Renal cortical epithelial cell (primary cell): ENCODE results near the gene ZNF804B. TPM values are rescaled to one million over a fixed set of nuclear protein-coding genes. Genes with fewer than 3 reads are reported as not detected.

ENCODE experiments used
- DNase-seq: peaks from one replicate; pipeline ENCODE4 v3.0.0-alpha.2; 2011; ENCODE audit warnings: low read depth
- total RNA-seq: library from RNA; depleted of rRNA; stranded (reverse); fragments of >200 nt; gene quantifications from 2 replicates; pipeline ENCODE4 v1.2.3, GENCODE V29; 2014

ZNF804B gene
- total RNA-seq, 1 donor from 2014 or later, result not detected

GRCh38 chr7:88835147-88835728 lies 75.7 kb downstream of the ZNF804B start:
- peak; percentile 58 for DNase-seq

DNA sequence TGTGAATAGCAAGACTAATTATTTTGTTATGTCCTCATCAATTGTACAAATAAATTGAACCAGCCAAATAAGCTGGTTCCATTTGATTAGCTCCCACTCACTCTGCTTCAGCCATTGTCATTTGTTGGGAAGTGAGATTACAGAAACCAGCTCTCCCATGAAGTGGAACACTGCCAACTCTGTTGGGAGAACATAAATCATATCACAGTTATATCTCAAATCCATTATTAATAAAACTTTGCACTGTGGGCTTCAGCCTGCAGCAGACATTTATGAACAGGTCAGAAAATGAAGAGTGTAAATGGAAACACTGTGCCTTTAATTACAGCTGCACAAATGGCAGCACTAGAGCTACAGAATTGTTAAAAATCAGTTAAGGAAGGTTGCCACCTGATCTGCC lies 82.7 kb downstream of the ZNF804B start:
- no peak for DNase-seq

DNA sequence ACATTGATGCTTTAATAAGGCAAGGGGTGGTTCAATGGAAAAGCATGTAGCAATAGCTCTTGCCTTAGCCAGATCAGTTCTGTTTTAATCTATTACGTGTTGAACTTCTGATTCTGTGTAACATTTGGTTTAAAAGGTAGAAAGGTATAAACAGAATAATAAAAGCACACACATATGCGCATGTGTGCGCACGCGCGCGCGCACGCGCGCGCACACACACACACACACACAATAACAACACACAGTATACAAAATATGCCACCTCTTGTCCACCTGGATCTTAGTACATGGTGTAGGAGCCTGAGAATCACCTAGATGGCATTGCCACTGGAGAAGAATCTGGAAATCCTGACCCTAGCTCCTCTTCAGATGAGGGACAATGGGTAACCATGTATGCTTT lies 85.6 kb downstream of the ZNF804B start:
- DNase-seq, result no peak

- DNase-seq, result no peak
These were observed 91.7 kb downstream of the ZNF804B start for GRCh38 chr7:88851220-88851619.

- no peak for DNase-seq
These were observed 99.8 kb downstream of the ZNF804B start for GRCh38 chr7:88859288-88859687.

- no peak for DNase-seq
These were observed 106.9 kb downstream of the ZNF804B start for GRCh38 chr7:88866265-88866863.

DNA sequence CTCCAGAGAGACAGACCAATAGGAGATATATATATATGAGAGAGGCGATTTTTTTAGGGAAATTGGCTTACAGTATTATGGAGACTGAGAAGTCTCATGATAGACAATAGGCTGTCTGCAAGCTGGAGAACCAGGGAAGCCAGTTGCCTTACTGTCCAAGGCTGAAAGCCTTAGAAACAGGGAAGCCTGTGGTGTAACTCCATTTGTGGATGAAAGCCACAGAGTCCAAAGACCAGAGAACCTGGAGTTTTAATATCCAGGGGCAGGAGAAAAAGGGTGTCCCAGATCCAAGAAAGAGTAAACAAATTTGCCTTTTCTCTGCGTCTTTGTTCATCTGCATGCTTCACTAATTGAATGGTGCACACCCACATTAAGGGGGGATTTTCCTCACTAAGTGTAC lies 107.7 kb downstream of the ZNF804B start:
- DNase-seq, result no peak

DNA sequence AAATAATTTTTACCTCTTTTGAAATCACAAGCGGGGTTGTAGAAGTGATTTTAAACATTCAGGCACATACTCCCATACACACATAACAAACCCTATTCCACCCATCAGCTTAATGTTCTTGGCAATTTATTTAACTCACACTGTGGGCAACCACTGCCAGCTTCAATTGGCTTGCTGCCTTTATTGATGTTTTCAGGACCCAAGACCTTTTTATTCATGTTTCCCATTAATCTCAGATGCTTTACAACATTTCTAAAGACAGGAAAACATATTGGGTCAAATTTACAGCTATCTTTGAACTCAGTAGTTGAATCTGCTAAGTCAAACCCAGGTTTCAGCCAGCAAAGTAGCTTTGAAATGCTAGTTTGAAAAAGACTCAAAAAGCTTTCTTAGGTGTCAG lies 109.0 kb downstream of the ZNF804B start:
- no peak for DNase-seq

DNA sequence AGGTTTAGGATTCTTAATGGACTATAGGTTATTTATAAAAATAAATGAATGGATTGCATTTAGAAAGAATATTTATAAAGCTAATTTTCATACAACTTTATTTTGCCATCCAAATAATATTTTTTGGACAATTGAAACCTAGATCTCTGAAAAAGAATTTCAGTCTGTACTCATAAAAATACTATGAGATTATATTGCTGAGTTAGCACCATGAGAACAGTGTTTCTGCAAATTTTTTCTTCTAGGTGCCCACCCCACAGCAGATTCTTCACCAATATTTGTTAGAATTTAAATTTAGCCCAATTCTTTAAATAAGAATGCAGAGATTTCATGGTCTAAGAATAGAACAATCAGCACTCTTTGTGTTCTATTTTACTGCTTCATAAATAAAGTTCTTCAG lies 121.6 kb downstream of the ZNF804B start:
- DNase-seq, result no peak

DNA sequence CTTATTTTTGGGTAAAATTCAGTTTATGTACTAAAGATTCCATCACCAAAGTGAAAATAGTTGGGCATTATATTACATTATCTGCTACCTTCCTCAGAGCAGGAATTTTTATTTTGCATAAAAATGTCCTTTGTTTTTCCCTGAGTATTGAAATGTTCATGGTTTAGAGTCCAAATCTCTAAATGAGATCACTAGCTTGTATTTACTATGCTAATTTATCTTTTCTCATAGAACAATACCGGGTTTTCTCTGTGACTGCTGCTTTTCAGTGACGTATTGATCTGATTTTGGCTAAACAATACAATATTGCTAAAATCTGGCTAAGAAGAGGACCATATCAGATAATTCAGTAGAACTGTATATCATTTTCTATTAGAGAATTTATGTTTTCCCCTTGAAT lies 125.6 kb downstream of the ZNF804B start:
- no peak for DNase-seq

- peak; percentile 25 for DNase-seq
These were observed 129.2 kb downstream of the ZNF804B start for GRCh38 chr7:88888684-88889083.

DNA sequence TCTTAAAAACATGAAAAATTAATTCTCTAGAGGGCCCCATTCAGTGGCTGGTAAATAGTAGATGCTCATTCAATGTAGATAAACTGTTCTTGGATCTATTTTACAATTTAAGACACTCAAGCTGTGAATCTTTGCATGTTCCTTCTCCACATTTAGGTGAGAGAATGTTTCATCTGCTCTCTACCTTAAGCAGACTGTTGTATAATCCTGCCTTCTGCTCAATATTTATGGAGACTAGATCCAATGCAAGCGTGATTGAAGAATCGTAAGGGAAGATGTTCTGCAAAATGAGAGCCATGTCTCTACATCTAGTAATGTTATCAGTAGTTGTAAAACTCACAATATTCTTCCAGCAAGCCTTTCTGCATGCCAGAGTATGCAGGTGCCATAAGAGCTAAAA lies 151.0 kb downstream of the ZNF804B start:
- DNase-seq, result no peak

DNA sequence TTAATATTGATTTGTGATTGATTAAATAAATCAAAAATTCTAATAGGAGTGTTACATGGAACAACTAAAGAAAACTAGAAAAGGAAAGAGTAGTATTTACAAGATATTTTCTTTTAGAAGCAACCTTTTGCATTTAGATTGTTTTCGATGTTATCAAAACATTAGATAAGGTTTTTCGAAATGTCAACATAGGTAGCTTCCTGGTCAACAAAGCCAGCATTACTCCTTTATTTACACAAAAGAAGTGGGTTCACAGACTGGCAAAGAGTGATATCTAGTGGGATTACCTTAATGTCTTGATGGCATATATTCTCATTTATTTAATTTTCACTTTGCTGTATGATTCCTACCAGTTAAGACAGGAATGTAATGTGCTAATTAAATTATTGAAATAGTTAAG lies 153.4 kb downstream of the ZNF804B start:
- DNase-seq, result no peak

DNA sequence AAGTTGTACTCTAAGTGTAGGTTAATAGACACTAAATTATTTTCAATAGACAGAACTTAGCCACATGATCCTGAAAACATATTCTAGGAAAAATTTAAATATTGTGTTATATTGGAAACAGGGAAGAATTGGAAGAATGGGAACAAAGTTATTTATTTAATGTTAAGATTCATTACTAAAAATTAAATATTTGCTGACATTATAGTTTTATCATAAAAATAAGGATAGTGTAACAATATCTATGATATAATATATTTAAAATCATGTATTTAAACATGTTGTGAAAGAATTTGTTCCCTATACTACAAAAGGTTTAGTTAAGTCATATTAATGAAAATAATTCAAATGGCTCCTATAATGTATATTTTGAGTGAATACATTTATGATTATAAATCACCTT lies 156.1 kb downstream of the ZNF804B start:
- no peak for DNase-seq

DNA sequence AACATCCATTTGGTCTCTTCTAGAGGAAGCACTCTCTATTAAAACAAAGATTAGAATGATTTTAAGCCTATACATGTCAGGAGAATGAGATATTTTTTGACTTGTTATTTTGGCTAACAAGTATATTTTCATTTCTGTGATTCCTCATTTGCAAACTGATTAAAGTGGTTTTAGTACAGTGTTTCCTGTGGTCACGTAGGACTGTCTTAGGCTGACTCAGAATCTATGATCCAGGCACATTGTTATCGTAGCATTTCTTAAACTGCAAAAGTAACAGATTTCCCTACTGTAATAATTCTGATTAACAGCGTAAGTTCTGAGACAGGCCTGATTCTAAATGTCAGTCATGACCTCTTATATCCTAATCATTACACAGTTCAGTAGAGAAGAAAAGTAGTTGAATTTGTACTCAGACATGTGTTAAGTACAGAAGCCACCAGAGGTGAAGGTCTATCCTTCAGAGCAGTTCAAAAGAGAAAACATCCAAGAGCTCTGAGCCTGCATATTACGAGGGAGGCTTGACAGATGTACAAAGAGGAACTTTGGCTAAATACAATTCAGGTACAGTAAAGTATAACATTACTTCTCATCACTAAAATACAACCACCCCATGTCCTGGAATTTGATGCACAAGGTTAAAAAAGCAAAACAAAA lies 160.1 kb downstream of the ZNF804B start:
- DNase-seq, result peak; percentile 12

DNA sequence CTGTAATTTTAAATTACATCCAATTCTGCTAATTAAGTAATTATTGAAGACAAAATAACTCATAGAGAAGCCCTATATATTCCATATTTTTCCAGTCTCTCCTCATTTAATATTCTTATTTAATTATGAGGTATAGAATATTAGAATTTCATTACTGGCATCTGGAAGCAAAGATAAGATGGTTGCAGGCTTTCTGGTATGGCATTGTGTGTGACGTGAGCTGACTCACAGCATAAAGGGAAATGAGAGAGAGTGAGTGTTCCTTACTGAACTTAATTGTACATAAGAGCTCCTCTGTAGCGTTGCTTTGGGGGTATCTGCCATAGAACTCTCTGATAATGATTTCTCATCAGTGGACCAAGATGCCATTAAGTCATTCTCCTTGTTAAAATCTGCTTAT lies 163.4 kb downstream of the ZNF804B start:
- no peak for DNase-seq

- no peak for DNase-seq
These were observed 168.8 kb downstream of the ZNF804B start for GRCh38 chr7:88928276-88928675.

GRCh38 chr7:88929719-88930118 lies 170.2 kb downstream of the ZNF804B start:
- DNase-seq, result no peak

DNA sequence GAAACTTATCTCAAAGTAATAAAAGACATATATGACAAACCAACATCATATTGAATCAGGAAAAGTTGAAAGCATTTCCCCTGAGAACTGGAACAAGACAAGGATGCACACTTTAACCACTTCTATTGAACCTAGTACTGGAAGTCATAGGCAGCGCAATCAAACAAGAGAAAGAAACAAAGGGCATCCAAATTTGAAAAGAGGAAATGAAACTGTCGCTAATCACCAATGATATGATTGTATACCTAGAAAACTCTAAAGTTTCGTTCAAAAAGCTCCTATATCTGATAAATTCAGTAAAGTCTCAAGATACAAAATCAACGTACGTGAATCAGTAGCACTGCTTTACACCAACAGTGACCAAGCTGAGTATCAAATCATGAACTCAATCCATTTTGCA lies 173.8 kb downstream of the ZNF804B start:
- no peak for DNase-seq

- DNase-seq, result peak; percentile 2
These were observed 183.5 kb downstream of the ZNF804B start for GRCh38 chr7:88942815-88943501.

- DNase-seq, result no peak
These were observed 192.3 kb downstream of the ZNF804B start for GRCh38 chr7:88951826-88952225.

GRCh38 chr7:88964418-88964817 lies 204.9 kb downstream of the ZNF804B start:
- no peak for DNase-seq

DNA sequence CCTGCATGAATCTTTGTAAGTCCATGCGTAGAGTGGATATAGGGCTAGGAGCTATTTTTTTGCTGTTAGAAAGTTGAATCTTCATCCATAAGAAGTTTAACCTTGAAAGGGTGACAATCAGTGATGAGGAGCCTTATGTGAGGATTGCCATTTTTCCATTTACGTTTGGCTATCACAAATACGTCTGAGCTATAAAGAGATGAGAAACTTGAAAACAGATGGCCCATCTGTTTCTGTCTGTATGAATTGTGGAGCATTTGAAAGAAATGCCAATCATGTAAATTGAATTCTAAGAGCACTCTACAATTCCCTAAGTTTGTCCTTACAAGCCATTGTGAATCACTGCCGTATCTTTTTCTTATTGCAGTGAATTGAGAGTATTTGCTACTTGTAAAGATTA lies 205.9 kb downstream of the ZNF804B start:
- no peak for DNase-seq
